Activated CD8-positive, alpha-beta memory T cell treated with anti-CD3 and anti-CD28 coated beads, Interleukin-2, amount 50 U/mL, for 24 hours (primary cell): ENCODE measurements around the gene PI4KB.
"Not testable (repeated sequence)": the region's sequence is repeated elsewhere in the genome, so short reads cannot be mapped to it uniquely, and the experiment has no call there.

ENCODE experiments used
- DNase-seq: peaks from one replicate; pipeline ENCODE4 v3.0.0-alpha.2; 2020; ENCODE audit errors: extremely low read depth

The PI4KB gene

GRCh38 chr1:151327223-151327902 lies at the start of gene PI4KB:
Gene PI4KB, minus strand, starts transcription at chr1:151327416. Its CDS starts 10,935 bp downstream, at chr1:151316481.
- peak; percentile 74 for DNase-seq

DNA sequence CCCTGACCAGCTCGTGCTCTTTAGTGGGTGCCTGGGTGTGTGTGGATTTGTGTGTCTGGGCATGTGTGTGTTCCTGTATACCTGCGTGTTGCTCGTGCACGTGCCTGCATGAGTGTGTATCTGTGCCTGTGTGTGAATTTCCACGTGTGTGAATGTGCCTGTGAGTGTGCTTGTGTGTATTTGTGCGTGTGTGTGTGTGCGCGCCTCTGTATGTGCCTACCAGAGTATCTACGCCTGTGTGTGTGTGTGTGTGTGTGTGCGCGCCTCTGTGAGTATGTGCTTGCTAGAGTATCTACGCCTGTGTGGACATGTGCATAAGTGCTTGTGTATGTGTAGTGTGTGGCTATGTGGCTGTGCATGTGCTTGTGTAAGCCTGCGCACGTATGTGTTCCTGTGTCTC lies 46.0 kb upstream of the PI4KB start:
- DNase-seq: no peak

DNA sequence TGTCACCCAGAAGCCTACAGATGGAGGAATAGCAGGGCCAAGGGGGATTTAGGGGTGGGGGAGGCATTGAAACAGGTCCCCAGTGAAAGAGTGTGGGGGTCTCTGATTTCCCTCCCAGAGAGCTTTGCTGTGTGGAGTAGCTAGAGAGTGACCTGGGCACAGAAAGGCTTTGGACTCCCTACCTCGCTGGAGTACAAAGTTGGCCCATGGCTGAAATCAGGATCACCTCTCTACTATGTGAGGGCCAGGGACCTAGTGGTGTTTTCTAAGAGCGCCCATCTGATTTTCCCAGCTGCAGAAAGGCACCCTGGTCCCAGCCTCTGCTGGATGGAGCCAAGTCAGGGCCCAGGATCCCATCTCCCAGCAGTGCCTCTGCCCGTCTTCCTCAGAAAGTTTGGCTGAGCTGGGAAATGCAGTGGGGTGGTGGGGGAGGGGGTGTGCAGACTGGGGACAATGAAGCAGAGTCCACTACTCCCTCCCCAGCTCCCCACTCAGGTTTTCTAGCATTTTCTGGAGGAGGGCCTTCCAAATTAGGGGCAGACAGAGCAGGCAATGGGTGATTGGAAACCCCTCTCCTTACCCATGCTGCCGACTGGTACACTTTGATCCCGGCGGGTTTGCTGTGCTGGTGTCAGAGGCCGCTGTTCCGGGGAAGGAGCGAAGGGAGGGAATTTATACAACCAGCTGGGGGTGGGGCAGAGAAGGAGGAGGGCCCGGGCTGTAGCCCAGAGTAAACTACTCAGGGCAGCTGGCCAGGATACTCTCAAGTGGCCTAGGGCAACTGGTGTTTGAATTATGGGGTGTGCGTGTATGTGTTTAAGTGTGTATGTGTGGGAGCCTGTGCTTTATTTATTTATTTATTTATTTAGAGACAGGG lies 45.1 kb upstream of the PI4KB start, which contains the start of gene SELENBP1:
Gene SELENBP1, minus strand, starts transcription at position 648 of the 877 bp plus-strand sequence. Its CDS starts 64 bp downstream, at position 584.
- DNase-seq: no peak

- DNase-seq: no peak
Measured at GRCh38 chr1:151371370-151372057, 44.3 kb upstream of the PI4KB start.

DNA sequence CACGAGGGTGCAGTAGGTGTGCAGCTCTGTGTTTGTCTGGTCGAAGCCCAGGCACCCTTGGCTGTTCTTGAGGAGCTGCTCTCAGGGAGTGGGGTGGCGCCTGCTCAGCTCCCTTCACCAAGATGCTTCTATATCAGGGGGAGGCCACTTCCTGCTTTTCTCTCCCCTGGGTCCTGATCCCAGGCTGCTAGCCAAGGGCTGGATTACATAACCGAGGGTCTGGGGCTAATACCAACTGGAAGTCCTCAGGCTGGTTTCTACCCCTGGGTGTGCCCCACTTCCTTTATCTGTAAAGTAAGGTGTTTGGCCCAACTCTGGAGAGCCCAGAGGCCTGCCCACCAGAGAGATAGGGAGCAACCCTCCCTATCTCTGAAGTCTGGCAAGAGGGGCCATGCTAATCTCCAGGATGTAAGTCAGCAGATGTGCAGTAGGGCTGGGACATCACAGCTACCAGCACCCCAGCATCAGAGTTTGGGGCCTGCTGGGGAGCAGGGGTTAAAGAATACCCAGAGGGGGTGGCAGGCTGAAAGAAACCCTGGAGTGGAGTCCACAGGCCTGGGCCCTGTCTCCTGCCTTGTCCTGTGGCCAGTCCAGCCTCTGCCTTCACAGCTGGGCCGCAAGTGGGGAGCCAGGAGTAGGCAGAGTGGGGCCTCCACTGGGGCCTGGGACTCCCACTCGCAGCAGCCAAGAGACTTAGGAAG lies 43.1 kb upstream of the PI4KB start:
- no peak for DNase-seq

DNA sequence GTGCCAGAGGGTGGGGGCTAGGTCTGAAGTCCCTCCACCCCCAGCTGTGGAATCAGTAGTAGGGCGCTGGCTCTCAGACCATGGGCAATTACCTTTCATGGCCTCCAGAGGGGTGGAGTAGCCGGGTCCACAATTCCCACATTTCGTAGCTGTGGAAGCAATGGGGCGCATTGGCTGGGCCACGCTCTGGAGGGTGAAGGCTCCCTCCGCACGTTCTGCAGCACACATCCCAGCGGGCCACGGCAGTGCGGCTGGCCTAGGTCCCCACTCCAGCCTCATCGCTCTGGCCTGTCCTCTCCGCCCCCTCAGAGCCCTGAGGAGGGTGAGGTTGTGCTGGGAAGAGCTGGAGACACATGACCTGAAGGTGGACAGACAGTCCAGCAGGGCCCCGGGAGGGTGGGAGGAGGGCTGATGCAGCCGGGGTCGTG lies 42.4 kb upstream of the PI4KB start:
- DNase-seq: no peak

- no peak for DNase-seq
Measured at GRCh38 chr1:151369302-151369610, 42.0 kb upstream of the PI4KB start.

DNA sequence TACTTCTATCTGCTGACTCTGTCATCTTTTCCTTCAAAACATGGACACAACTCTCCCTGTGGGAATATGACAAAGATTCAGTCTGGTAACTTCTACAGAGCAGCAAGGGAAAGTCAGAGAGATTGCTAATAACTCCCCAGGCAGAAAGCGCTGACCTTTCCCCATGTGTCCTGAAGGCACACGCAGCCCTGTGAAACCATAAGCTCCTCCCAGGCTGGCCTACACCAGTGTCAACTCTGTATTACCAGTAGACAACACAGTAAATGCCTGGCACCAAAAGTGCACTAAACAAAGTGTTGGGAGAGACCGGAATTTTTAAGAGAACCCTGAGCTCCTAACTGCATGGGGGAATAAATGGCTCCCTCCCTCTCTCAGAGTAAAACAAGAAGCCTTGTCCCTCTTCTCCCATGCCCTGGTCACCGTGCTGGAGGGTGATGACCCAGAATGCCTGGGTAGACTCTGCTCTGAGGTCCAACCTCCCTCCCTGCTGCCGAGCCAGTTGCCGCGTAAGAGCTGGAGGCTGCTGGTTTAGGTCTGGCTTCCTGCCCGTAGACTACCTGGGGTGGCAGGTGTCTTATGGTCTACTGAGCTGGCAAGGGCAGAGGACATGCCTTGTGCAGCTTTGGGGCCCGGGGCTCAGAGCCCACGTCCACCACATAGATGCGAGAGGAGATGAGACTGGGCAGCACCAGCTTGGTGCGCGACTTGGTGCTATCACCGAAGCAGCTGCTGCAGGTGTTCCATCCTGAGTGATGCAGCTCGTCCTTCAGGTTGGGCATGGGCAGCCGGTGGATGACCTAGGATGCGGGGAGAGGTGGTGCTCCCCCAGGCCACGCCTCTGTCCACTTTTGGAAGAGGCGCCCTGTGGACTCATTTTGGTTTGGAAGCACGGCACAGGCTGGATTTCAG lies 41.4 kb upstream of the PI4KB start:
- DNase-seq: no peak

- no peak for DNase-seq
Measured at GRCh38 chr1:151367658-151368392, 40.6 kb upstream of the PI4KB start.

GRCh38 chr1:151364996-151365395 lies 37.8 kb upstream of the PI4KB start:
- no peak for DNase-seq

GRCh38 chr1:151362308-151363155 lies 35.3 kb upstream of the PI4KB start:
- DNase-seq: no peak

GRCh38 chr1:151361883-151362282 lies 34.7 kb upstream of the PI4KB start:
- no peak for DNase-seq

- DNase-seq: no peak
Measured at GRCh38 chr1:151356696-151357095, 29.5 kb upstream of the PI4KB start.

GRCh38 chr1:151352021-151352718 lies 25.0 kb upstream of the PI4KB start:
- DNase-seq: no peak

- not testable (repeated sequence) for DNase-seq
Measured at GRCh38 chr1:151350323-151350722, 23.1 kb upstream of the PI4KB start.

- DNase-seq: no peak
Measured at GRCh38 chr1:151347523-151348246, 20.5 kb upstream of the PI4KB start.

DNA sequence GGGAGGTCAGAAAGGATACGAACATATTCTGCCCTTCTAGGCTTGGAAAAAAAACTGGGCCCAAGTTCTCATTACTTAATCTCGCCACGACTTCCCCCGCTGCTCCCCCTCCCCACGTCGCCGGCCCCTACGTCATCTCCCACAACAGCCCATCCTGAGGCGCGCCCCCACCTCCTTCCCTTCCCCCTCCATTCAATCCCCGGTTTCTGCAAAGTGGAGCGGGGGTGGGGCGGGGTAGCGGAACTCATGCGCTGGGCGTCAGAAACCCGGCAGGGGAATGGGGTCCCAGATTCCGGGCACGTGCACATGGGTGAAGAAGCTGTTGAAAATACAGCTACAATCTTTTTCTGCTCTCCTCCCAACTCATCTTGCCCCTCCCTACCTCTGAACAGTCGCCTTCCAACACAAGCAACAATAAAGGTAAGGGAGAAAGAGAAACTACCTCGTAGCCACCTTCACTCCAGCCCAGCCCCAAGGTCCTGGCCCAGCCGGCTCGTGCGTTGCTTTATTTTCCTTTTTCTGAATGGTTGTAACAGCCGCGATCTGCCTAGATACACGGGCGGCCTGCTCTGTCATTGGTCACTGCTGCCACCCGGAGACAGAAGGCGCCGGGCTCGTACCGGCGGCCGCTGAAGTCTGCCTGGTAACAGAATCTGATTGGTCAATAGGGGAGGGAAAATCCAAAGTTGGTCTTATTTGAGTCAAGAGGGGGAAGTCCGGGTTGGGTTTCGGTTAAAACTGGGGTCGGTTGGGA lies 19.7 kb upstream of the PI4KB start, which contains the start of gene RFX5:
Gene RFX5, minus strand, starts transcription at position 484 of the 754 bp plus-strand sequence. CDS start 932 bp downstream, outside the sequence.
- DNase-seq: peak; percentile 80
